Smooth muscle cell (in vitro differentiated cells): ENCODE data around the gene EWSR1. TPM values are rescaled to one million over a fixed set of nuclear protein-coding genes. Genes with fewer than 3 reads are reported as not detected.

ENCODE experiments used
- DNase-seq: peaks from one replicate; lab custom pipeline; 2025; ENCODE audit not compliant: unreplicated experiment; lab: John Stamatoyannopoulos, UW
- H2AFZ ChIP-seq: fragments of 200-600 bp; sonication (generic); 2 replicates; pipeline ENCODE4 v1.6.0; 2016; ENCODE audit warnings: antibody characterized with exemption, low read depth, mild to moderate bottlenecking
- H3F3A ChIP-seq: fragments of 200-600 bp; sonication (generic); 2 replicates; pipeline ENCODE4 v1.6.0; 2017; ENCODE audit warnings: antibody characterized with exemption, low read depth
- H3K27ac ChIP-seq: fragments of 200-600 bp; sonication (generic); 2 replicates; pipeline ENCODE4 v1.5.1; 2016; ENCODE audit warnings: low read depth, mild to moderate bottlenecking
- H3K27me3 ChIP-seq: fragments of 200-600 bp; sonication (generic); 2 replicates; pipeline ENCODE4 v1.6.1; 2016; ENCODE audit warnings: low read depth, mild to moderate bottlenecking
- H3K36me3 ChIP-seq: fragments of 200-600 bp; sonication (generic); 2 replicates; pipeline ENCODE4 v1.5.1; 2016; ENCODE audit warnings: low read depth
- H3K4me1 ChIP-seq: fragments of 200-600 bp; sonication (generic); 2 replicates; pipeline ENCODE4 v1.5.1; 2016; ENCODE audit warnings: low read depth
- H3K4me2 ChIP-seq: fragments of 200-600 bp; sonication (generic); 2 replicates; pipeline ENCODE4 v1.6.0; 2016; ENCODE audit warnings: mild to moderate bottlenecking
- H3K4me3 ChIP-seq: fragments of 200-600 bp; sonication (generic); 2 replicates; pipeline ENCODE4 v1.5.1; 2016; ENCODE audit warnings: mild to moderate bottlenecking
- H3K79me2 ChIP-seq: fragments of 200-600 bp; sonication (generic); 2 replicates; pipeline ENCODE4 v1.6.0; 2016; ENCODE audit warnings: low read depth, mild to moderate bottlenecking
- H3K9ac ChIP-seq: fragments of 200-600 bp; sonication (generic); 2 replicates; pipeline ENCODE4 v1.6.0; 2016; ENCODE audit warnings: low read depth
- H3K9me3 ChIP-seq: fragments of 200-600 bp; sonication (generic); replicated peaks from 2 replicates; pipeline ENCODE4 v1.5.1; 2016; ENCODE audit warnings: low read depth
- H4K20me1 ChIP-seq: fragments of 200-600 bp; sonication (generic); 2 replicates; pipeline ENCODE4 v1.6.0; 2016; ENCODE audit warnings: low read depth
- WGBS: methylation state at CpG from one replicate; pipeline ENCODE4 v1.1.7; 2016; ENCODE audit warnings: low lambda C conversion rate; 5-methylcytosine and 5-hydroxymethylcytosine counted together
- polyA plus RNA-seq: library from polyadenylated mRNA; unstranded; fragments of >200 nt; fragmentation: Nextera tagmentation; extraction: Ambion mirVana; gene quantifications from 2 replicates; pipeline ENCODE4 v1.2.1, GENCODE V29; 2016
- total RNA-seq: library from RNA; depleted of rRNA; stranded (reverse); fragments of >200 nt; gene quantifications from 2 replicates; pipeline ENCODE4 v1.2.3, GENCODE V29; 2014
- TF ChIP-seq, protein P1 (sequence below): fragments of 200-600 bp; sonication (generic); IDR thresholded peaks from 2 replicates; pipeline ENCODE4 v1.5.1; 2017; ENCODE audit warnings: borderline replicate concordance, mild to moderate bottlenecking, antibody characterized with exemption; ENCODE audit not compliant: insufficient read depth, poor library complexity, severe bottlenecking

EWSR1 gene
- total and polyA plus RNA-seq, 2 experiments from 2014 or later: 164 to 197 TPM

DNA sequence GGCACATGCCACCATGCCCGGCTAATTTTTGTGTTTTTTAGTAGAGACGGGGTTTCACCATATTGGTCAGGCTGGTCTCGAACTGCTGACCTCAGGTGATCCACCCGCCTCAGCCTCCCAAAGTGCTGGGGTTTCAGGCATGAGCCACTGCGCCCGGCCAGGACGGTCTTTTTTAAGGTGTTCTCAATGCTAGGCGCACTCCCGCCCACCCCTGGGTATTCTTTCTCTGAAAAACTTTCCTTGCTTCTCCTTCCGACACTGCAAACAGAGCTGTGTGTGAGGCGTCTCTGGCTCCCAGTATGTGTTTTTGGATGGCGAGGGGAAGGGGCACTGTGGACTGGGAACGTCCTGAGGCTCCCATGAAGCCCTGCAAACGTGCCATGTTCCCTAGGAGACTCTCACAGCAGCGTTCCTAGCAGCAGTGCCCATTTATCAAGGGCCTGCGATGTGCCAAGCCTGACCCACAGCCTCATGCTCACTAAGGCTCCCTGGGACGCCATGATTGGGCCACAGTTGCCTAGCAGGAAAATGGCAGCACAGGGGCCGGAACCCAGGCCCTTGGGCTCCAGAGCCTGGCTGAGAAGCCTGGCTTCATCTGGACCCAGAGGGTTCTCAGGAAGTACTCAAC is 49.9 kb downstream of the EWSR1 start:
- no peak for DNase-seq
- Histone ChIP-seq H3K4me2 (no peak overlapping the region), H3F3A (no peaks in the 10 kb centered on the region), H3K36me3 (no peaks in the 10 kb centered on the region), H3K9me3 (no peaks in the 10 kb centered on the region), H2AFZ (no peak overlapping the region), H3K79me2 (no peaks in the 10 kb centered on the region), H3K27me3 (peaks cover 39% of the 10 kb centered on the region), H3K4me3 (no peak overlapping the region), H3K27ac (no peak overlapping the region), H4K20me1 (no peaks in the 10 kb centered on the region), H3K9ac (no peak overlapping the region), H3K4me1 (no peaks in the 10 kb centered on the region)
- TF ChIP-seq, protein P1, sequence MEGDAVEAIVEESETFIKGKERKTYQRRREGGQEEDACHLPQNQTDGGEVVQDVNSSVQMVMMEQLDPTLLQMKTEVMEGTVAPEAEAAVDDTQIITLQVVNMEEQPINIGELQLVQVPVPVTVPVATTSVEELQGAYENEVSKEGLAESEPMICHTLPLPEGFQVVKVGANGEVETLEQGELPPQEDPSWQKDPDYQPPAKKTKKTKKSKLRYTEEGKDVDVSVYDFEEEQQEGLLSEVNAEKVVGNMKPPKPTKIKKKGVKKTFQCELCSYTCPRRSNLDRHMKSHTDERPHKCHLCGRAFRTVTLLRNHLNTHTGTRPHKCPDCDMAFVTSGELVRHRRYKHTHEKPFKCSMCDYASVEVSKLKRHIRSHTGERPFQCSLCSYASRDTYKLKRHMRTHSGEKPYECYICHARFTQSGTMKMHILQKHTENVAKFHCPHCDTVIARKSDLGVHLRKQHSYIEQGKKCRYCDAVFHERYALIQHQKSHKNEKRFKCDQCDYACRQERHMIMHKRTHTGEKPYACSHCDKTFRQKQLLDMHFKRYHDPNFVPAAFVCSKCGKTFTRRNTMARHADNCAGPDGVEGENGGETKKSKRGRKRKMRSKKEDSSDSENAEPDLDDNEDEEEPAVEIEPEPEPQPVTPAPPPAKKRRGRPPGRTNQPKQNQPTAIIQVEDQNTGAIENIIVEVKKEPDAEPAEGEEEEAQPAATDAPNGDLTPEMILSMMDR: no peak
- 94% methylated on average over 18 of the region's 18 CpGs for WGBS

DNA sequence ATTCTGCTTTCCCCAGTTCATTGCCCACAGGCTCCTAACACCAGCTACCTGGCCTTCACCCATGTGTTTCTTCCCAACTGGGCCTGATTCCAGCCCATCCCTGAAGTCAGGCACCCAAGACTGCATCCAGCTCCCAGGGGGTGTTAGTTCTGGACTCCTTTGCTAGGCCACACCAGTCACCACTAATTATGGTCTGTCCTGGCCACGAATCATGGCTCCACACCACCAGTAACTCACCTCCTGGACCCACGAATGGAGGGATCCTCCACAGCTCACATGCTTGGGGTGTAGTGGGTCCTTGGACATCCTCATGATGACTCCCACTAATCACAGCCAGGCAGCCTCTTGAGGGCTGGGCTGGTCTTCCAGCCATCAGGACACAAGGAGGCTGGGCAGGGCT is 51.0 kb downstream of the EWSR1 start:
- Histone ChIP-seq H3K4me3 (no peak overlapping the region), H2AFZ (no peak overlapping the region), H3K79me2 (no peaks in the 10 kb centered on the region), H3K9ac (no peak overlapping the region), H4K20me1 (no peaks in the 10 kb centered on the region), H3K4me1 (no peaks in the 10 kb centered on the region), H3K9me3 (no peaks in the 10 kb centered on the region), H3K36me3 (no peaks in the 10 kb centered on the region), H3K27ac (no peak overlapping the region), H3K27me3 (peaks cover 27% of the 10 kb centered on the region), H3K4me2 (no peak overlapping the region), H3F3A (no peaks in the 10 kb centered on the region)
- TF ChIP-seq, protein P1: no peak
- WGBS: 89% methylated on average over 2 of the region's 2 CpGs
- DNase-seq: no peak

DNA sequence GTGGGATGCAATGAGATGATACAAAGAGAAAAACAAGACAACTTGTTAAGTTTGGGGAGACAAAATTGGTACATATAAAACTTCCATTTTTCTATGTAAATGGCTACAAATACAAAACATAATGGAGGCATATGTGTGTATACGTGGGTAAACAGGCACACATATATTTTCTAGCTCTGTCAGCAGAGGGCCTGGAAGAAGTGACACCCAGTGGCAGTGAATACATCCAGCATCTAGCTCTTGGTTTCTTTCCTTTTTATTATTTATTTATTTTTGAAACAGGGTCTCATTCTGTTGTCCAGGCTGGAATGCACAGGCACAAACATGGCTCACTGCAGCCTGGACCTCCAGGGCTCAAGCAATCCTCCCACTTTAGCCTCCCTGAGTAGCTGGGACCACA is 52.5 kb downstream of the EWSR1 start:
- Histone ChIP-seq H3K79me2 (no peaks in the 10 kb centered on the region), H3K4me2 (no peak overlapping the region), H3K9ac (no peak overlapping the region), H3K4me3 (no peak overlapping the region), H3K27me3 (peaks cover 14% of the 10 kb centered on the region), H3K4me1 (no peaks in the 10 kb centered on the region), H2AFZ (no peak overlapping the region), H4K20me1 (no peaks in the 10 kb centered on the region), H3F3A (no peaks in the 10 kb centered on the region), H3K27ac (no peak overlapping the region), H3K36me3 (no peaks in the 10 kb centered on the region), H3K9me3 (no peaks in the 10 kb centered on the region)
- TF ChIP-seq, protein P1: no peak
- no peak for DNase-seq
- 61% methylated on average over 1 of the region's 1 CpG for WGBS

DNA sequence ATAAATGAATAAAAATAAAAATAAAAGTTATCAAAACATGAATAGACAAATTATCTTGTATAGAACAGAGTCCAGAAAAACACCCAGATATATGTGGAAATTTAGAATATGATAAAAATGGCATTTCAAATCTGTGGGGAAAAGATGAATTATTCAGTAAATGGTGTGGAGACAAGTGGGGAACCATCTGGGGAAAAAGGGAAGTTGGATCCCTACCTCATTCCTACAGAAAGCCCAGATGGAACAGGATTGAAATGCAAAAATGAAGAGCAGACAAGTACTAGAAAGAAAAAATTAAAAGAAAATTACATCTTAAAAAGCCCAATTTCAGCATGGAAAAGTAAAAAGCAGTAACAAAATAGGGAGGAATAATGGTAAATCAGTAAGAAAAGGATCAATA is 55.6 kb downstream of the EWSR1 start:
- Histone ChIP-seq H3K27ac (no peak overlapping the region), H3K4me1 (no peaks in the 10 kb centered on the region), H3K9me3 (no peaks in the 10 kb centered on the region), H3K4me2 (no peak overlapping the region), H4K20me1 (no peaks in the 10 kb centered on the region), H3K79me2 (no peaks in the 10 kb centered on the region), H3K36me3 (no peaks in the 10 kb centered on the region), H3K4me3 (no peak overlapping the region), H3K27me3 (no peaks in the 10 kb centered on the region), H3K9ac (no peak overlapping the region), H3F3A (no peaks in the 10 kb centered on the region), H2AFZ (no peak overlapping the region)
- DNase-seq: no peak
- TF ChIP-seq, protein P1: no peak
